ENCODE measurements around the gene HSPG2. TPM values are rescaled to one million over a fixed set of nuclear protein-coding genes. Genes with fewer than 3 reads are reported as not detected.

HSPG2 gene
- total and polyA plus RNA-seq, 9 donors: 27.3 to 294 (median 92.6) TPM

DNA sequence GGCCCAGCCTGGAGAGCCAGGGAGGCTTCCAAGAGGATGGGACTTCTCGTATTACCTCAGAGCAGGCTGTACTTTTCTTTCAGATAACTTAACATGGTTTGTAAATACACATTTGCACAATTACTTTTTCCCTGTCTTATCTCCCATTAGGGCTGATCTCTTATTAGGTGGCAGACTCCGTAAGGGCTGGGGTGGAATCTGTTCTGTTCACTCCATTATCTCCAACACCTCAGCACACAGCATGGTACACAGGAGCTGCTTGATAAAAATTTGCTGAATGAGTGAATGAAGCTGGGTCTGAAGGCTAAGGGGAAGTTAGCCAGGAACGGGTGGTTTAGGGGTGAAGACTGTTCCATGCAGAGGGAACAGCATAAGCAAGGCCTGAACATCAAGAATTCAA lies 76.1 kb downstream of the HSPG2 start:
- no peaks in the 10 kb centered on the region for H3K4me1 ChIP-seq (ENCODE audit: insufficient read depth)
- DNase-seq: no peak
- no peaks in the 10 kb centered on the region for H3K27me3 ChIP-seq
- H3K36me3 ChIP-seq: no peaks in the 10 kb centered on the region
- 80 to 85% (median 83%) methylated on average over 3 of the region's 3 CpGs for WGBS, 3 donors
- intact Hi-C loops (cut with DNase I): loop anchor here in 2 of 4 donors (10.0 kb wide), 1 partner anchor 104 kb away; no protein-coding TSS in a partner anchor
- TF ChIP-seq EP300 (IDR thresholded peaks at IDR 0.05) (no peak), POLR2A (IDR thresholded peaks at IDR 0.05) (no peak)
- TF ChIP-seq, protein P1, sequence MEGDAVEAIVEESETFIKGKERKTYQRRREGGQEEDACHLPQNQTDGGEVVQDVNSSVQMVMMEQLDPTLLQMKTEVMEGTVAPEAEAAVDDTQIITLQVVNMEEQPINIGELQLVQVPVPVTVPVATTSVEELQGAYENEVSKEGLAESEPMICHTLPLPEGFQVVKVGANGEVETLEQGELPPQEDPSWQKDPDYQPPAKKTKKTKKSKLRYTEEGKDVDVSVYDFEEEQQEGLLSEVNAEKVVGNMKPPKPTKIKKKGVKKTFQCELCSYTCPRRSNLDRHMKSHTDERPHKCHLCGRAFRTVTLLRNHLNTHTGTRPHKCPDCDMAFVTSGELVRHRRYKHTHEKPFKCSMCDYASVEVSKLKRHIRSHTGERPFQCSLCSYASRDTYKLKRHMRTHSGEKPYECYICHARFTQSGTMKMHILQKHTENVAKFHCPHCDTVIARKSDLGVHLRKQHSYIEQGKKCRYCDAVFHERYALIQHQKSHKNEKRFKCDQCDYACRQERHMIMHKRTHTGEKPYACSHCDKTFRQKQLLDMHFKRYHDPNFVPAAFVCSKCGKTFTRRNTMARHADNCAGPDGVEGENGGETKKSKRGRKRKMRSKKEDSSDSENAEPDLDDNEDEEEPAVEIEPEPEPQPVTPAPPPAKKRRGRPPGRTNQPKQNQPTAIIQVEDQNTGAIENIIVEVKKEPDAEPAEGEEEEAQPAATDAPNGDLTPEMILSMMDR (IDR thresholded peaks at IDR 0.05): no peak
- no peak overlapping the region for H3K4me3 ChIP-seq
- no peak overlapping the region for H3K27ac ChIP-seq
- no peaks in the 10 kb centered on the region for H3K9me3 ChIP-seq

DNA sequence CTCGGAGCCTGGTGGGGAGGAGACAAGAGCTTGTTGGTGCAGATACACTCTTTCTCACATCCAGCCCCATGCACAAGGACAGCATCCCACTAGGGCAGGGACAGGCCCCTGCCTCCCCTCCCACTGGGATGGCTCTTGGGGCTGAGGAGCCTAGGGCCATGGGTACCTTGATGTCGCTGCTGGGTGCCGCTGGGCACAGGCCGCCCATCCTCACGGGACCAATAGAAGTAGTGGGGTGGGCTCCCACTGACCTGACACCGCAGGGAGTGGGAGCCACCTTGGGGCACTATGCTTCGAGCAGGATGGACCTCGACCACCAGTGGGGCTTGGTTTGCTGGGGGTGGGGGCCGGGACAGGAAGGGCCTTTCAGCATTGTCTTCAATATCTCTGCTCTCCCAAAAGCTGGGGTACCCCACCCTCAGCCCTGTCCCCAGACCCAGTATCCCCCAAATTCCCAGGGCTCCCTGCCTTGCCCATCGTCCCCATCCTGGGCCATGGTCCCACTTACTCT lies 77.4 kb downstream of the HSPG2 start:
- Histone ChIP-seq H3K4me1 (ENCODE audit: insufficient read depth) (no peaks in the 10 kb centered on the region), H3K27me3 (no peaks in the 10 kb centered on the region), H3K9me3 (no peaks in the 10 kb centered on the region), H3K27ac (no peak overlapping the region), H3K36me3 (no peaks in the 10 kb centered on the region), H3K4me3 (no peak overlapping the region)
- intact Hi-C loops (cut with DNase I): loop anchor here in 2 of 4 donors (10.0 kb wide), 1 partner anchor 105 kb away; no protein-coding TSS in a partner anchor
- TF ChIP-seq, protein P1 (IDR thresholded peaks at IDR 0.05): no peak
- no peak for TF ChIP-seq EP300 (IDR thresholded peaks at IDR 0.05)
- 91 to 95% (median 91%) methylated on average over 10 of the region's 10 CpGs for WGBS, 3 donors
- no peak for DNase-seq

DNA sequence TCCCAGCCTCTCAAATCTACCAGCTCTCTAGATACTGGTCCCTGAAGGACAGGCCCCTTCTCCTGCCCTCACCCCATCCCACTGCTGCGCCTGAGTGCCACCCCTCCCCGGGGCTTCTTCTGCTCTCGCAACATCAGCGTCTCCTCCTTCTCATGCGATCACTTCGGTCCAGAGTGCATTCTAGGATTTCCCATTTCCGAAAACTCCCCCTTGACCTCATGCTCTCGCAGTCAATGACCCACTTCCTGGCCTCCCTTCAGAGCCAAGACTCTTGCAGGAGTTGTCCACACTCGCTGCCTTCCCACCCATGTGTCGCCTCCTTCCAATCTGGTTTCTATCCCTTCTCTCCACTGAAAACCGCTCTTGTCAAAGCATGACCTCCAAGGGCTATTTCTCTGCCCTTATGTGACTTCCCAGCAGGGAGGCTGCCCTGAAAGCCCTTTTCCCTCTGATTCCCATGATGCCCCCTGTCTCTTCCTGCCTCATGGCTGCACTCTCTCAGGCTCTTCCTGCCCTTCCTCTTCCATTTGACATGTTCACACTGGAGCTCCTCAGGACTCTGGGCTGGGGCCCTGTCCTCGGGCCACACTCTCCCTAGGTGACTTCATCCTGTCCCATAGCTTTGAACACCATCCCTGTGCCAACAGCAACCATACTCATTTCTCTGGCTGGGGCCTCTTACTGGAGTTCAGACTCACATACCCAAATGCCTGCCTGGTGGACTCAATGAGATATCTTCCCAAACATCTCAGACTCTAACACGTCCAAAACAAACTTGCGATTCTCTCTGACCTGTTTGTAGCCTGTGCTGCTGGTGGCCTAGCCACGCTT lies 79.1 kb downstream of the HSPG2 start:
- intact Hi-C loops (cut with DNase I): no loop called here
- 77 to 84% (median 83%) methylated on average over 15 of the region's 15 CpGs for WGBS, 3 donors
- H3K4me1 ChIP-seq (ENCODE audit: insufficient read depth): no peaks in the 10 kb centered on the region
- DNase-seq: no peak
- TF ChIP-seq POLR2A (IDR thresholded peaks at IDR 0.05): no peak
- no peak for TF ChIP-seq EP300 (IDR thresholded peaks at IDR 0.05)
- TF ChIP-seq, protein P1 (IDR thresholded peaks at IDR 0.05): no peak
- H3K9me3 ChIP-seq: no peaks in the 10 kb centered on the region
- no peaks in the 10 kb centered on the region for H3K27me3 ChIP-seq
- H3K4me3 ChIP-seq: no peak overlapping the region
- no peak overlapping the region for H3K27ac ChIP-seq
- no peaks in the 10 kb centered on the region for H3K36me3 ChIP-seq

DNA sequence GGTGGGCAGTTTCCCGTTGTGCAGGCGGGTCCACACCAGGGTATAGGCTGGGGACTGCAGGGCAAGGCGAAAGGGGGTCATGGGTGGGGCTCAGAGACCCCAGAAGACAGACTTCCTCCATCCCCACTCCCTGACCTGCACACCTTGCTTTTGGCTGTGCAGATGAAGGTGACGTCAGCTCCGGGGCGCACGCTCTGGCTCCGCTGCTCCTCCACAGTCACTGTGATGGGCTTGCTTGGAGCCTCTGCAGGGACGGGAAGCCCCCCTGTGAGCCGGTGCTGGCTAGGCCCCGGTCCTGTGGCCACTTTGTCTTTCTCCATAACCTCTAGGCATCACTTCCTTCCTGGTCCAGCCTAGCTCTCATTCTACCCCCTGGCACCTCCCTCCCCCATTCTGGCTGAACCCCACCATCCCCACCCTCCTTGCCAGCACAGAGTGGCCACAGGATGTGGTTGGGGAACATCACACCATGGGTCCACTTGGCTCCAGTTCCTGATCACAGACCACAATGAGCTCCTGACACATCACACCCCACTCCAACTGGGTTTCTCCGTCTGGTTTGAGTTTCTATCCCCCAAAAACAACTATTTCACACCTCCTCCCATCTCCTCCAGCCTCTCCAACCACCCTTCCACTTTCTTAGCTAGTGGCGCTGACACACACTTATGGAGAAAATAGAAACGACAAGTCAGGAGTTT lies 79.8 kb downstream of the HSPG2 start:
- Histone ChIP-seq H3K4me3 (no peak overlapping the region), H3K36me3 (no peaks in the 10 kb centered on the region), H3K27ac (no peak overlapping the region), H3K4me1 (ENCODE audit: insufficient read depth) (no peaks in the 10 kb centered on the region), H3K27me3 (no peaks in the 10 kb centered on the region), H3K9me3 (no peaks in the 10 kb centered on the region)
- WGBS, 3 donors: 88 to 93% (median 92%) methylated on average over 14 of the region's 14 CpGs
- intact Hi-C loops (cut with DNase I): no loop called here
- TF ChIP-seq EP300 (IDR thresholded peaks at IDR 0.05): no peak
- TF ChIP-seq, protein P1 (IDR thresholded peaks at IDR 0.05): no peak
- no peak for TF ChIP-seq POLR2A (IDR thresholded peaks at IDR 0.05)
- DNase-seq: no peak

Measured in ovary (tissue), 9 donors.